Left renal pelvis (tissue), 4 donors: ENCODE data around the gene HAUS1. TPM values are rescaled to one million over a fixed set of nuclear protein-coding genes. Genes with fewer than 3 reads are reported as not detected.
"Not testable (repeated sequence)": the region's sequence is repeated elsewhere in the genome, so short reads cannot be mapped to it uniquely, and the experiment has no call there.

ENCODE experiments used
- DNase-seq, 4 donors: peaks; one replicate each; pipeline ENCODE4 v3.0.0-alpha.2; 2013; ENCODE audit warnings: low read depth in 4 of 4, low spot score in 3 of 4
- polyA plus RNA-seq, 4 donors: library from polyadenylated mRNA; unstranded; fragments of 120-200 nt; gene quantifications; one replicate each; pipeline ENCODE4 v1.2.1, GENCODE V29; 2013; ENCODE audit not compliant: insufficient read length in 4 of 4

The HAUS1 gene
- polyA plus RNA-seq, 4 donors = 41.2 to 61.6 (median 49.3) TPM

GRCh38 chr18:46155641-46156051 lies 51.5 kb downstream of the HAUS1 start:
- DNase-seq = no peak

DNA sequence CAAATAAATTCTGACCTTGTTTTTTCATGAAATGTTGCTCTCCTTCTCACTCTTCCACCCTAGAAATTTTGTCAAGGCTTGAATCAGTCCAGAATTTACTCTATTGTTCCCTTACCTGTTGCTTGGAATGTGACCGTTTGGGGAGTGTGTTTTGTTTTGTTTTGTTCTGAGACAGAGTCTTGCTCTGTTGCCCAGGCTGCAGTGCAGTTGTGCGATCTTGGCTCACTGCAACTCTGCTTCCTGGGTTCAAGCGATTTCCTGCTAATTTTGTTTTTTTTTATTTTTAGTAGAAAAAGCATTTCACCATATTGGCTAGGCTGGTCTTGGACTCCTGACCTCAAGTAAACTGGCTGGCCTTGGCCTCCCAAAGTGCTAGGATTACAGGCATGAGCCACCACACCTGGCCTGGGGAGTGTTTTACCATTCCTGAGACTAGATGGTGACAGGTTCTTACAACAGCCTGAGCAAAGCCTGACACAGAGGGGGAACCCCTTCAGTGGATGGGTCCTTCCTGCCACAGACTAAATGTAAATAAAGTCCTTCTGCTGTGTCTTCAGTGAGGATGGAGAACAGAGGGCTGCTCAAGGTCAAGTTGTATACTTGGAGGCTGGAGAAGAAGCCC lies 52.0 kb downstream of the HAUS1 start:
- DNase-seq = no peak

- DNase-seq = no peak
These were observed 52.7 kb downstream of the HAUS1 start for GRCh38 chr18:46156843-46157242.

- DNase-seq = no peak
These were observed 54.3 kb downstream of the HAUS1 start for GRCh38 chr18:46158499-46158898.

DNA sequence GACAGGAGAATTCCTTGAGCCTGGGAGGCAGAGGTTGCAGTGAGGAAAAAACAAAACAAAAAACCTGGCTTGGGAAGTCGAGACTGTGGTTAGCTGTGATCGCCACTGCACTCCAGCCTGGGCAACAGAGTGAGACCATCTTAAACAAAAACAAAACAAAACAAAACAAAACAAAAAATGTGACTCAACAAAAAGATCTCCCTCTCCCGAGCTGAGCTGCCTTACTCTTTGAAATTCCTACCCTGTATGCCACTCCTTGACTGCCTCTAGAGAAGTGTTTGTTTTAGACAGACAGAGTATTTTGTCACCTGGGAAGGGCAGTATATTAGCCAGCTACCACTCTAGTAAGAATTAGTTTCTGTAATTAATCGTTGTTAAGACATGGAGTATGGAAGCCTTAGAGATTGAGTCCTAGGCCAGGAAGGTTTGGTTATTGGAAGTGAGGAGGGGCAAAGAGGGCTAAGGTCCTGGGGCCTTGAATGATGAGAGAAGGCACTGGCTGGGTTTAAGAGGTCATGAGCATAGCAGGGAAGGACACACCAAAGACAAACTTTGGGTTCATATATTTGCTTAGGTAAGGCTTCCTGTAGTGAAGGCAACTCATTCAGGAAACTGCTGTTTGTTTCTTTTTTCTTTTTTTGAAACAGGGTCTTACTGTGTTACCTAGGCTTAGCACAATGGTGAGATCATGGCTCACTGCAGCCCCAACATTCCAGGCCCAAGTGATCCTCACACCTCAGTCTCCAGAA lies 56.0 kb downstream of the HAUS1 start:
- no peak for DNase-seq

DNA sequence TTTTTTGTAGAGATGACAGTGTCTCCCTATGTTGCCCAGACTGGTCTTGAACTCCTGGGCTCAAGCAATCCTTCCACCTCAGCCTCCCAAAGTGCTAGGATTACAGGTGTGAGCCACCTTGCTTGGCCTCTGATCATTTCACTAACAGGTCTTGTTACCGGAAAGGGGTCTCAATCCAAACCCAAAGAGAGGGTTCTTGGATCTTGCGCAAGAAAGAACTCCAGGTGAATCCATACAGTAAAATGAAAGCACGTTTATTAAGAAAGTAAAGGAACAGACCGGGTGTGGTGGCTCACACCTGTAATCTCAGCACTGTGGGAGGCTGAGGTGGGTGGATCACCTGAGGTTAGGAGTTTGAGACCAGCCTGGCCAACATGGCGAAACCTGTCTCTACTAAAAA lies 56.7 kb downstream of the HAUS1 start:
- not testable (repeated sequence) for DNase-seq

DNA sequence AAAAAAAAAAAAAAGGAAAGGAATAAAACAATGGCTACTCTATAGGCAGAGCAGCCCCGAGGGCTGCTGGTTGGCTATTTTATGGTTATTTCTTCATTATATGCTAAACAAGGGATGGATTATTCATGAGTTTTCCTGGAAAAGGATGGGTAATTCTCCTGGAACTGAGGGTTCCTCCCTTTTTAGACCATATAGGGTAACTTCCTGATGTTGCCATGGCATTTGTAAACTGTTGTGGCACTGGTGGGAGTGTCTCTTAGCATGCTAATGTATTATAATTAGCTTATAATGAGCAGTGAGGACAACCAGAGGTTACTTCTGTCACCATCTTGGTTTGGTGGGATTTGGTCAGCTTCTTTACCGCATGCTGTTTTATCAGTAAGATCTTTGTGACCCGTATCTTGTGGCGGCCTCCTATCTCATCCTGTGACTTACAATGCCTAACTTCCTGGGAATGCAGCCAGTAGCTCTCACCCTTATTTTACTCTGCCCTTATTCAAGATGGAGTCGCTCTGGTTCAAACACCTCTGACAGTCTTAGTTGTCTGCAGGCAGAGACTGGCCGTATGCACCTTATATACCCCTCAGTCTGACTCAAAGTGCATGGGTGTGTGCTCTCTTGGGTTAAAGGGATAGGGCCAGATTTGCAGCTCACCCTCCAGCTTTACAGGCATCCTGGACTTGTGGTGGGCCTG lies 57.7 kb downstream of the HAUS1 start:
- DNase-seq = no peak

DNA sequence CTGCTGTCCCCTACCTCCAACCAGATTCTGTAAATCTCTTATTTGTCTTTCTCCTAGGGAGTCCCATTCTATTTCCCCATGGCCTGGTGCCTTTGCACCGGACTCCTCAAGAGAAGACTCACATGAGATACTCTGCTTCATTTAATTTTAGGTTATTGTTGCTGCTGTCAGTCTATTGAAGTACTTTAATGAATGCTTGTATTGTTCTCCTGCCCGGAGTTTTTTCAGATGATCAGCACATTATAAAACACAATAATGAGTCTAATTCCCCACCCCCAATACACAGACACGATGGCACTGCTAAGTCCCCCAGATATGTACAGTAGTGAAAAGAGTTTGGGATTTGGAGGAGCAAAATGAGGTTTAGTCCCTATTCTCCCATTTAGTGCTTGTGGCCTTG lies 58.9 kb downstream of the HAUS1 start:
- DNase-seq = no peak

DNA sequence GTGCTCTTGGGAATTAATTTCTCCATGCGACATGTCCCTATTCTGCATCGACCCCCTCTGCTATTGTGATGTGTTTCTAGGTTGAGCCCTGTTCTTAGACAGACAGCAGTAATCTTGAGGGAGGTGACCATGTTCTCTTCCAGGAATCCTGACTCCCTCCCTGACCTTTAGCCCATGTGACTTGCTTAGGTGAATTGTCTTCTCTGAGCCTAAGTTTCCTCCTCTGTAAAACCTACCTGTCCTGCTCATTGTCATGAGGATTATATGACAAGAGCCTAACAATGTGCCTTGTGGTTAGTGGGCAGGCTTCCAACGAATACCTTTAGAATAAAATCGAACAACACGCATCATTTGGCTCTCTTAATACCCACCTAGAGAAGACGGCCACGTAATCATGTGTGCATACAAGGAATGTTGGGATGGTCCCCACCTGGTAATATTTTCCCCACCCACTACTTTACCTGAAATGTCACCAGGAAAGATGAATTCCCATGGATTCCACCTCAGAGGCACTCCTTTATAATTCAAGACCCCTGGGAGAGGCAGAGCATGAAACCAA lies 59.8 kb downstream of the HAUS1 start:
- no peak for DNase-seq

- DNase-seq = not testable (repeated sequence)
These were observed 60.3 kb downstream of the HAUS1 start for GRCh38 chr18:46164502-46164901.

GRCh38 chr18:46164920-46165319 lies 60.7 kb downstream of the HAUS1 start:
- DNase-seq = no peak

DNA sequence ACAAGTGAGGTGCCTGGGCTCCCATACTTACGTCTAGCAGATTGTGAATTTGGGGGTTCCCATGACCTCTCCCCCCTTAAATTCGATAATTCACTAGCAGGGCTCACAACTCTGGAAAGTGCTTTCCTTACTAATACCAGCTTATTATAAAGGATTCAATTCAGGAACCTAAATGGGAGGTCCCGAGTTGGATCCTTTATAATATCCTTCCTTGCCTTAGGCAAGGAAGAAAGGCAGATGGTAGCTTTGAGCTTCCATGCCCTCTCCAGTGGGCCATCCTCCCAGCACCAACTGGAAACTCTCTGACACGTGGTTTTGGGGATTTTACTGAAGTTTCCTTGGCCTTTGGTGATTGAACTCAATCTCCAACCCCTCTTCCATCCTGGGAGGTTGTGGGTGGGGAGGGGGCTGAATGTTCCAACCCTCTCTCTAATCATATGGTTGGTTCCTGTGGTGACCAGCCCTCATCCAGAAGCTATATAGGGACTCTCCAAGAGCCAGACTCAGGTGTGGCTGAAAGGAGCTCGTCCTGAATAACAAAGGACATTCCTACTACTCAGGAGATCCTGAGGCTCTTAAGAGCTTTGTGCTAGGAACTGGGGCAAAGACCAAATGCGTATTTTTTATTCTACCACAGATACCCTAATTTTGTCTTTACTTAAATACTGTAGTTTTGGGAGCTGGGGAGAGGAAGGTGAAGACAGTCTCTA lies 62.2 kb downstream of the HAUS1 start:
- no peak for DNase-seq

DNA sequence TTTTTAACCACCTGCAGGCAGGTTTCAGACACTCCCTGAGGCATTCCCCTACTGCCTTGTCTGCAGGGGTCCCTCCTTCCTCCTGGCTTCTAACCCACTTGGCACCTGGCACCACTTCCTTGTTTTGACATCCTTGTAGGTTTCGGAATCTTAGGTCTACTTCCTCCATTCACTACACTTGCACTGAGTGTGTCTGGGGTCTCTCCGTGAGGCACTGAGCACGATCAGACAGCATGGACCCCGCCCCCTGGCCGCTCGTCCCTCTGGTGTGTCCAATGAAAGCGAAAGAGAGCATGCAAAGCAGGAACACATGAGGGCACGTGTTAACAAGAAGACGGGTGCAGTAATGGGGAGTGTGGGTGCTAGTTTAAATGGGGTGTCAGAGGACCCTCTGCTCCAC lies 63.8 kb downstream of the HAUS1 start:
- no peak for DNase-seq

GRCh38 chr18:46169464-46169941 lies 65.3 kb downstream of the HAUS1 start:
- no peak for DNase-seq

GRCh38 chr18:46171331-46171730 lies 67.1 kb downstream of the HAUS1 start:
- no peak for DNase-seq

GRCh38 chr18:46173393-46174341 lies 69.5 kb downstream of the HAUS1 start:
- peak; percentile 81 to 87 (median 84) for DNase-seq

- DNase-seq = no peak
These were observed 70.3 kb downstream of the HAUS1 start for GRCh38 chr18:46174342-46175041.

DNA sequence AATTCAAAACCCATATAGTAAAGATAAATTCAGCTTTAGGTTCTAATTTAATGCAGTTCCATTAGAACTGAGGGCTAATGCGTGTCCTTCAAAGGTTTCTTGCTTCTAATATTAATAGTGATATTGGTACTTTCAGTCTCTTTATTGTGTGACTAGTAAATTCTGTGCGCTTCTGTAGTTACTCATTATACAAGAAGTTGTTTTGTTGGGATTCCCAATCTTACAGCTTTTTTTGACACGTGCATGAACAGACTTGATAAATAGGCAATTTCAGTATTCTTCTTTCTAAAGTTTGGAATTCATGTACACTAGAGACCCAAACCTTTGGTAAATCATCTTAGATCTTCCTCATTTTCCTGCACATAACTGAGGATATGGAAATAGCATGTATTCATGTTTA lies 71.8 kb downstream of the HAUS1 start:
- DNase-seq = no peak
